HL-60/S4 treated with retinoic acid at 250 ng/mL for 4 days and 3 days (cell line): ENCODE results near the gene GRAMD4.
"Not testable (repeated sequence)": the region's sequence is repeated elsewhere in the genome, so short reads cannot be mapped to it uniquely, and the experiment has no call there.

Experiments used
- in situ Hi-C: fragments of 300-500 bp; cut with MboI; formaldehyde crosslinking; loops from 2 replicates; pipeline ENCODE4 v1.7.0; 2022; ENCODE audit warnings: low sequenced_read_pairs

GRAMD4 gene

DNA sequence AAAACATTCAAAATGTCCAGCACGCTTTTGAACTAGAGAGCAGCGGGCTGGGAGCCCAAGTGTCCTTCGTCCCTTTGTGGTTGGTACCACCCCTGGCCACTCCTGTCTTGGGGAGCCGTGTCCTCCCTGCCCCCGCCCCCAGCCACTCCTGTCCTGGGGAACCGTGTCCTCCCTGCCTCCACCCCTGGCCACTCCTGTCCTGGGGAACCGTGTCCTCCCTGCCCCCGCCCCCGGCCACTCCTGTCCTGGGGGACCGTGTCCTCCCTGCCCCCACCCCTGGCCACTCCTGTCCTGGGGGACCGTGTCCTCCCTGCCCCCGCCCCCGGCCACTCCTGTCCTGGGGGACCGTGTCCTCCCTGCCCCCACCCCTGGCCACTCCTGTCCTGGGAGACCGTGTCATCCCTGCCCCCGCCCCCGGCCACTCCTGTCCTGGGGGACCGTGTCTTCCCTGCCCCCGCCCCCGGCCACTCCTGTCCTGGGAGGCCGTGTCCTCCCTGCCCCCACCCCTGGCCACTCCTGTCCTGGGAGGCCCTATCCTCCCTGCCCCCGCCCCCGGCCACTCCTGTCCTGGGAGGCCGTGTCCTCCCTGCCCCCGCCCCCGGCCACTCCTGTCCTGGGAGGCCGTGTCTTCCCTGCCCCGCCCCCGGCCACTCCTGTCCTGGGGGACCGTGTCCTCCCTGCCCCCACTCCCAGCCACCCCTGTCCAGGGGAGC is 14.9 kb downstream of the GRAMD4 start:
- in situ Hi-C loops = not testable (repeated sequence)

DNA sequence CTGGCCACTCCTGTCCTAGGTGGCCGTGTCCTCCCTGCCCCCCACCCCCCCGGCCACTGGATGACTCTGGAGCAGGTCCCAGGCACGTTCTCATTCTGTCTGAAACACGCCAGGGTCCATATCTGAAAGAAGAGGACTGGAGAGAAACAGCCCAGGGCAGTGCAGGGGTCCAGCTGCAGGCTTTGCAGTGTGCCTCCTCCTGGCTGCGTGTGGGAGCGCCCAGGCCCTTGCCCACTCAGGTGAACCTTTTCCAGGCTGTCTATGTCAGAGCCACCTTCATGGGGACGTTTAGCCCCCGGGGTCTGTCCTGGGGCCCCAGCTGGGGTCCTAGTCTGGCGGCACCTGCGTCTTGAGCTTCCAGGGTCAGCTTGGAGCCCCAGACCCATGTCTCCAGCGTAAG is 15.6 kb downstream of the GRAMD4 start:
- in situ Hi-C loops = no loop called here

DNA sequence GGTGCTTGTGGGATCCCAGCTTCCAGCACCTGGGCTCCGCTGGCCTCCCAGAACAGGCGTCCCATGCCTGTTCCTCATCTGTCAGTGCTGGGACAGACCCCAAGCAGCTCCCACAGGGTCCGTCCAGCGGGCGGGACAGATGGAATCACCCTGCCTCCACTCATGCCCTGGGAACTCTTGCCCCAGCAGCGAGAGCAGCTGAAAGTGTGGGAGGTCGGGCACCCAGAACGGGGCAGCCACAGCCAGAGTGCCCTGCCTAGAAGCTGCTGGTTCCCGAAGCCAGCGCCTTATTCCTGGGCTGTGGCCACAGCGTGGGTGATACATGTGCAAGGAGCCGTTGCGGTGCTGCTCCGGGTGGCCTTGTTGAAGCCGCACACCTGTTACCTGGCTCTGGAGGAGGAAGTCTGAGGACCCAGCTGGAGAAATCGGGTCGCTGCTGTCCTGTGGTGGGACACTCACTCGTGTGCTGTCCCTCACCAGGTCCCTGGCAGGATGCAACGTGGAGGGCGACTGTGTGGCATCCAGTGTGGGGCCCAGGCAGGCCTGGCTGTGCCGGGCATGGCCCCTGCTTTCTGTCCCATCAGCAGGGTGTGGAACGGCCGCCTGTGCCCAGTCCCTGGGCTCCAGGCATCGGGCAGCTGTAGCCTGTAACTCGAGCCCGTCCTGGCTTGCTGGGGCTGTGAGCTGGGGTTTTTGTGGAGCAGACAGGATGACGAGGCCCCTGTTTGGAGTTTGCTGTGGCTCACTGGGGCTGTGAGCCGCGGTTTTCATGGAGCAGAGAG is 16.2 kb downstream of the GRAMD4 start:
- in situ Hi-C loops = no loop called here

DNA sequence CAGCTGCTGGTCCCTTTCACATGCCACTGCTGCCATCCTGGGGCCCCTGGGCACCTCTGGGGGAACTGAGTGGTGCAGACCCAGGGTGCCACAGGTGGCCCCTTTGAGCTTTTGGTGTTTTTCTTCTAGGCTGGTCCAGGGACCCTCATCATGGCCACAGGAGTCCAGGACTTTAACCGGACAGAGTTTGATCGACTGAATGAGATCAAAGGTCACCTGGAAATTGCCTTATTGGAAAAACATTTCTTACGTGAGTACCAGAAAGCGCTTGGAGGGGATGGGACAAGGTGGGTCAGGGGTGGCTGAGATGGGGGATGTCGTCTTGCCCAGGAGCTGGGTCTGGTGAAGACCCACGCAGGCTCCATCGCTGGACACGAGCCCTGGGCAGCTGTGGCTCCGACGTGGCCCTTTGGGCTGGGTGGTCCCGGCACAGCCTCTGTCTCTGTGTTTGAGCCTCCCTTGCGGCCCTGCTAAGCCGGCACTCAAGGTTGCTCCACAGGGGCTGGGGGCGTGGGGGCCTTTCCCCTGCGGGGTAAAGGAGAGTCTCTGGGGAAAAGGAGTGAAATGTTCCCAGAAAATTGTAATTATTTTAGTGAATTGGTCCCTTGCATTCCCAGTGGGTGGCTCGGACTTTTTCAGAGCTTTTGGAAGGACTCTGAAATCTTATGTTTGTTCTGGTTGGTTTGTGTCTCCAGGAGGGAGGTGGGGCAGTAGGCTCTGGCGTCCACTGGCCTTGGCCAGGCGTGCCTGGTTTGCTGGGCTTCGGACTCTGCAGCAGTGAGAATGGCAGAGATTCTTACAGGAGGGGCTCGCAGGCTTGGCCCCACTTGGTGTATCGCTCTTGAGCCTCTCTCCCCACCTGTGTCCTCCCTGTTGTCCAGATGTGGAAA is 17.8 kb downstream of the GRAMD4 start:
- in situ Hi-C loops = no loop called here

DNA sequence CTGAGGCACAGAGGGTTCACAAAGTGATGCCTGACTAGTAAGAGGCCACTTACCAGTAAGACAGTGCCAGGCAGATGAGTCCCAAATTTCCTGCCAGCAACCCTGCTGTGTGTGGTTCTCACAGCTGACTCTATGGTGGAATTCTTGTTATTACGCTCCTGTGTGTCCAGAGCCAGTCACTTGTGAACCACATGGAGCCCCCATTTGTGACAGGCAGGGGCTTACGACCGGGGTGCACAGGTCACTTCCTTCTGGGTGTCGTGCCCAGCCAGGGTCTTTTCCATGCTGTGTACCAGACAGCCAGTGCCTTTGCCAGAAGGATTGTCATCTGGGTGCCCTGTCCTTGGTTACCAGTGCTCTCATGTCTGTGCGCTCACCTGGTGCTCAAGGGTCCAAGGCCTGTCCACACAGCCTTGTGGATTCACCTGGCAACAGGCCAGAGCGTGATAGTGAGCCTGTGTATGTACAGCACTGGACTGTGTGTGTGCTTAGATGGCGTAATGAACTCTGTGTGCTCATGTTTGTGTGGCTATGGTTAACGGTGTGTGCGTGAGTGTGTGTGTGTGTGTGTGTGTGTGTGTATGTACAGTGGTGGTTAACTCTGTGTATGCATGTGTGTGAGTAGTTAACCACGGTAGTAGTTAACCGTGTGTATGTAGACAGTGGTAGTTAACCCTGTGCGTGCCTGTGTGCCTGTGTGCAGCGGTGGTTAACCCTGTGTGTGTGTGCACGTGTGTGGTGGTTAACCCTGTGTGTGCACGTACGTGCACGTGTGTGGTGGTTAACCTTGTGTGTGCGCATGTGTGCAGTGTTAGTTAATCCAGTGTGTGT is 18.6 kb downstream of the GRAMD4 start:
- in situ Hi-C loops = no loop called here

DNA sequence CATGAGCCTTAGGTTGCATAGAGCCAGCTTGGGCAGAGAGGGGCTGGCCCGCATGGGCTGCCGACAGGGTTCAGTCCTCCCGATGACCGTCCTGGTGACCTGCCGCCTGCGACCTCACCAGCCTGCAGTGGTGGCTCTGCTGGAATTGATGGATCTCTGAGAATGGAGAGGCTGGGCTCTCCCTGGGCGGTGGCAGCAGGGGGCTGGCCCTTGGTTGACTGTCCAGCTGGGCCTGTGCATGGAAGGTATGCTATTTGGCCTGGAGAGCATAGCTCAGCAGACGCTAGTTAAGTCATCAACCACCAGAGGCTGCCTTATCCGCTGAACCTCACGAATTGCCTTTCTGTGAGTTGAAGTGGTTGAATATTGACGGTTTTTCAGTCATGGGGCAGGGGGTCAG is 19.7 kb downstream of the GRAMD4 start:
- in situ Hi-C loops = no loop called here

DNA sequence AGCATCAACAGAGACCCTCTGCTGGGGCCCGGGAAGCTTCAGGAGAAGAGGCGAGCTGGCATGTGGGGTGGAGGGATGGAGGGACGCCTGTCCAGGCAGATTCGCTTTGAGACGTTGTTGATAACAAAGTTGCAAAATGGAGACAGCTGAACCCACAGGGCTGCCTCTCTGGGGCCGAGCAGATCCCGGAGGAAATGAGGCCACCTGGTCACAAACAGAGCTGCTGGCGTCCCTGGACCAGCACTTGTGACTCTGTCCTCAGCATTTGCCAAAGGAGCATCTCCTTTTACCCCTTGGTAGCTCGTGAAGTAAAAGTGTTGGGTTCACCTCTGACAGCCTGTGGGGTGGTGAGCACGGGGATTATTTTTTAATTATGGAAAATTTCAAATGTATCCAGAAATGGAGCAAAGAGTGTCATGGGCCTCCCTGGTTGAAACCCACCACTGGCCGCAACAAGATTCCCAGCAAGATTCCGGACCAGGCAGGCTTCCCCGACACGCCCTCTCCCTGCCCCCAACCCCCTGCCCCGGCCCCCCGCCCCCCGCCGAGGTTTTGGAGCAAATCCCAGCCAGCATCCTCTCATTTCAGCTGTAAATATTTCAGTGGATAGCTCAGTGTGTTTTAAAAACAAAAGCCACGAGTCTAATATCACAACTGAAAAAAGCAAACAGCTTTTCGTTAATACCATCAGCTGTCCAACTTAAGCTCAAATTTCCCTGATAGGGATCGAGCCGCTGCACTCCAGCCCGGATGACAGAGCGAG is 20.3 kb downstream of the GRAMD4 start:
- in situ Hi-C loops = no loop called here

DNA sequence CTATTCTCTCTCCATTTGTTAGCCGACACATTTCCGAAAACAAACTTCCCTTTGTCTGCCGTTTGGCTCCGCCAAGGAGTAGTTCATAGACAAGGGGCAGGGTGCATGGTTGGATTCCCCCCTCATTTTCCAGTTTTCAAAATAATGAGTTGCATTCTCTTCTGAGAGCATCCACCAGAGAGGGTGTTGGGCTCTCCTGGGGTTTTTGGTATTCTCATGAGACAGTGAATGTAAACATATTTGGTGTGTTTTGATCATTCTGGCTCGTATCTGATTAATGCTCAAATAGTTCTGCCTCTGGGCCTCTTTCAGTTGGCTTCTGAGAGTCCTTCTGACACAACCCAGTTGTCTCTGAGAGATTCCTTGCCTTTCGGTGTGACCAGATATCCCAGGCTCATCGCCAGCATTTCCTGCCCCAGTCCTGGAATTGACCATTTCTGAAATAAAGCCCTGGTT is 21.7 kb downstream of the GRAMD4 start:
- in situ Hi-C loops = no loop called here

DNA sequence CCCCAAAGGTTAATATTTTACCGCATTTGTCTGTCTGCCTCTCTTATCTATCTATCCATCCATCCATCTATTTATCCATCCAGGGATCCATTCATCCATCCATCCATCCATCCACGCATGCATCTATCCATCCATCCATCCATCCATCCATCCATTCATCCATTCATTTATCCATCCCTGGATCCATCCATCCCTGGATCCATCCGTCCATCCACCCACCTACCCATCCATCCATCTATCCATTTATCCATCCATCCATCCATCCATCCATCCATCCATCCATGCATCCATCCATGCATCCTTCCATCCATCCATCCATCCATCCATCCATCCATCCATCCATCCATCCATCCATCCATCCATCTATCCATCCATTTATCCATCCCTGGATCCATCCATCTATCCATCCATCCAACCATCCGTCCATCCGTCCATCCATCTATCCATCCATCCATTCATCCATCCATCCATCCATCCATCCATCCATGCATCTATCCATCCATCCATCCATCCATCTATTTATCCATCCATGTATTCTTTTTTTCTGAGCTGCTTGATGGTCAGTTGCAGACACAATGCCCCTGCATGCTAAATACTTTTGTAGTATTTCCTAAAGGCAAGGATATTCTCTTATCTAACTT is 22.8 kb downstream of the GRAMD4 start:
- in situ Hi-C loops = not testable (repeated sequence)

DNA sequence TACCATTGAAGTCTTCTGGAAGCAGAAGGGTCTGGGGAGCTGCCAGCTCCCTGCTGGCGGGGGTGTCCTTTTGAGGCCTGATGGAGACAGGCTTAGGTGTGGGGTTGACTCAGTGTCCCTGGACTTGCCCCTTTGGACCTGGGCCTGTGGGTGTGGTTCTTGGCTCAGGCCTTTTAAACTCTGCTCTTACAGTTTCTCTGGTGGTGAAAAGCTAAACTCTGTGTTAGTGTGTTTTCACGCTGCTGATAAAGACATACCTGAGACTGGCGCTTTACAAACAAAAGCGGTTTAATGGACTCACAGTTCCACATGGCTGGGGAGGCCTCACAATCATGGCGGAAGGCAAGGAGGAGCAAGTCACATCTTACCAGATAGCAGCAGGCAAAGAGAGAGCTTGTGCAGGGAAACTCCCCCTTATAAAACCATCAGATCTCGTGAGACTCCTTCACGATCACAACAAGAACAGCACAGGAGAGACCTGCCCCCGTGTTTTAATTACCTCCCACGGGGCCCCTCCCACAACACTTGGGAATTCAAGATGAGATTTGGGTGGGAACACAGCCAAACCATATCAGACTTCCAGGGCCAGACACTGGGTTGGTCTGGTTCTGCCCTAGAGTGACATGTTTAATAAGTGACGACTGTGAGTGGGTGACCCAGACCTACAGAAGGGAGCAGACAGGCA is 26.5 kb downstream of the GRAMD4 start:
- in situ Hi-C loops = no loop called here

DNA sequence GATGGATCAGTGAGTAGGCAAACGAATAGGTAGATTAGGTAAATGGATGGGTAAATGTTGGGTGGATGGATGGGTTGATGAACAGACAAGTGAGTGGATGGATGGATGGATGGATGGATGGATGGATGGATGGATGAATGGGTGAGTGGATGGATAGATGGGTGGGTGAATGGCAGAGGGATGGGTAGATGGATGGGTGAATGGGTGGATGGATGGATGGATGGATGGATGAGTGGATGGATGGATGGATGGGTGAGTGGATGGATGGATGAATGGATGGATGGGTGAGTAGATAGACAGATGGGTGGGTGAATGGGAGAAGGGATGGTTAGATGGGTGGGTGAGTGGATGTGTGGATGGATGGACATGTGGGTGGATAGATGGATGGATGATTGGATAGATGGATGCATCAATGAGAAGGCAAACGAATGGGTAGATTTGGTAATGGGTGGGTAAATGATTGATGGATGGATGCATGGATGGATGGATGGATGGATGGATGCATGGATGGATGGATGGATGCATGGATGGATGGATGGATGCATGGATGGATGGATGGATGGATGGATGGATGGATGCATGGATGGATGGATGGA is 28.1 kb downstream of the GRAMD4 start:
- in situ Hi-C loops = not testable (repeated sequence)

DNA sequence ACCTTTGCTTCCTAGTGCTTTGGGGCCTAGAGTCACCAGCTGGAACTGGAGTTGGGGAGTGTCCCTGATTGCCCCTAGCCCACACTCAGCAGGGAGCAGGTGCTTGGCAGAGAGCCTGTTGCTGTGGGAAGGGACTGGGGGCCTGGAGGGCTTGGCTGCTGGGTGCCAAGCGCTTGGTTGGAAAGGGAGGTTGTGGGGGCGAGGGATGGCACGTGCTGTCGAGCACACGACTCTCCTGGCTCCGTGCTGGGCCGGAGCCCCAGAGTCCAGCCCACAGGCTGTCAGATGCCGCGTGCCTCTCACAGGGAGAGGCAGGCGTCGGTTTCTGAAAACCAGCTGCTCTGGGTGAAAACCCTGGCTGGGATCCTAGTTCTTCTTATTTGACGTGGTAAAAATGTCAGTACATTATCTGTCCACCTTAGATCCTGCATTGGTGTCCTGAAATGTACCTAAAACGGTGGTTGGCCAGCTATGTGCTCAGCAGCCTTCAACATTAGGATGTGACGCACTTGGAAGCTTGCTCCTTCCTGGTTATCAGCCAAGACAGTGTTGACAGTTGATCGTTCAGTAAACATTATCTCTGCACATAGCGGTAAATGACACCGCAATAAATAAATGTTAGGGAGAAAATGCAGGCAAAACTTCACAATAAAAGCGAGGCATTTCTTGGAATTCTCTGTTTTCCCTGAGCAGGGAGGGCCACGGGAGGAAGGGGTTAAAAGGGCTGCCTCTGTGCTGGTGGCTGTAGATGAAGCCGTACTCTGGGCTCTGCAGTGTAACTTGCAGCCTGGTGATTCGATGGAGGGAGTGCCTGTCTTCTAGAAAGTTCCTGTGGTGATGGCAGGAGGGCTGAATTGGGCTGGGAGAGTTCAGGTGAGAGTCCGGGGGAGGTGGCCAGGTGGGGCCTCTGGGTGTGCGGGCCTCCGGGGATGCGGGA is 29.2 kb downstream of the GRAMD4 start:
- in situ Hi-C loops = no loop called here

DNA sequence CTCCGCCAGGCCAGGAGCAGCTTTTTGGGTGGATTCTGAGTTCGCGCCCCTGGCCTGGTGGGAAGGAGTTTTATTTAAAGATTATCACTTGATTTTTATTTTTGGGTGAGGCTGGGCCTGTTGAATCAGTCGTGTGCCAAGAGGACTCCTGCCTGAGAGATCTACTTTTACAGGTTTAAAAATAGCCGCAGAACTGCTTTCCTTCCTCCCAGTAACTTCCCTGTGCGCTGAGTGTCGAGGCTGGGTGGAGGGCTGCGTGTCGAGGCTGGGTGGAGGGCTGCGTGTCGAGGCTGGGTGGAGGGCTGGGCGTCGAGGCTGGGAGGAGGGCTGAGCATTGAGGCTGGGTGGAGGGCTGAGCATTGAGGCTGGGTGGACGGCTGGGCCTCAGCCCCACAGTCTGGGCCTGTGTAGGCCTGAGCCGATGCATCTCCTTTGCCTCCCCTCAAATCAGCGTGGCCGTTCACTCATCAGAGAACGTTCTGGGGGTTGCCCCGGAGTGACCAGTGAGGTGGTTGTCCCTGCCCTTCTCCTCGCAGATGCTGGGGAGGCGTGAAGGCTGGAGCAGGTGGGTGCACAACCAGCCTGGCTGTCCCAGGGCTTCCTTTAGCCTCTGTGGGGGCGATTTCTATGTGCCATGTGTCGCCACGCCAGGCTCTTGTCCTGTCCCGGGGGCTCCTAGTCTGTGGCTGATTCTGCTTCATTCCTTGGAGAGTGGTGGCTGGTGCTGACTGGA is 30.1 kb downstream of the GRAMD4 start:
- in situ Hi-C loops = no loop called here

DNA sequence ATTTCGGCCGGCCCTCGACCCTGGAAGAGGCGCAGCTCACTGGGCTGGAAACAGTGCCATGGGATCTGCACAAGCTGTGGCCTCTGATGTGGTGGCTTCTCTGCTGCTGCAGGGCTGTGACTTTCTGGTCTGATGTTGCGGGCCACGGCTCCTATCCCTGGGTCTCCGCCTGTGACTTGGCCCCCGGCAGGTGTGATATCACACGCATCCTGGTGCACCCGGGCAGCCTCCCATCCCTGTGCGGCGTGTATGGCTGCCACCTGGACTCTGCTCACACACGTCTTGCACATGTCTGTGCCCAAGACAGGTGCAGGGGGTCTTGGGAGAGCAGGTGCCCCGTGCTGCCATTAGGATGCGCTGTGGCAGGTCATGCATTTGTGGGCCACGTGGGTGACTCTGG is 31.1 kb downstream of the GRAMD4 start:
- in situ Hi-C loops = no loop called here

DNA sequence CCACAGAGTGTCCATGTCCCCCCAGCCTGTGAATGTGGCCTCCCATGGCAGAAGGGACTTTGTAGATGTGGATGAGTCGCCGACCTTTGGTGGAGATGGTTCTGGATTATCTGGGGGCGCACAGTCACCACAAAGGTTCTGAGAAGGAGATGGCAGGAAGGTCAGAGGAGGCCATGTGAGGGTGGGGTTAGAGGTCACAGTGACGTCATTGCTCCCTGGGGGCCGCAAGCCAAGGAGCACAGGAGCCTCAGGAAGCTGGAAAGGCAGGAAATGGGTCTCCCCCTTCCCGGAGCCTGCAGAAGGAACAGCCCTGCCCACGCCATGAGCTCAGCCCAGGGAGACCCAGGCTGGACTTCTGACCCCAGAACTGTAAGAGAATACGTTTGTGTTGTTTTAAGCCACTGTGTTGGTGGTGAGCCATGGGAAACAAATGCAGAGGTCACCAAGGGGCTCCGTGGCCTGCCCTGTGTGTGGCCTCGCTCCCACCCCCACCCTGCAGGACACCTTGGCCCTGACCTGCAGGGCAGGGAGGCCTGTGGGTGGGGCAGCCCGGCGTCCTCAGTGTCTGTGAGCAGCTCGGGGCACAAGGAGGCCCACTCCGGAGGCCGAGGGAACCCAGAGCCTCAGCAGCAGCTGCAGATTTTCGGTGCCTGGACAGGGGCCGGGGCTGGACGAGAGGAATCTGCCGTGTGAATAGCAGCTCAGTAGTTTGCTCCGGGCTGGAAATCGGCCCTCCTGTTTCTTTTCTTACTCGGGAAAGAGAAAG is 32.1 kb downstream of the GRAMD4 start:
- in situ Hi-C loops = no loop called here

DNA sequence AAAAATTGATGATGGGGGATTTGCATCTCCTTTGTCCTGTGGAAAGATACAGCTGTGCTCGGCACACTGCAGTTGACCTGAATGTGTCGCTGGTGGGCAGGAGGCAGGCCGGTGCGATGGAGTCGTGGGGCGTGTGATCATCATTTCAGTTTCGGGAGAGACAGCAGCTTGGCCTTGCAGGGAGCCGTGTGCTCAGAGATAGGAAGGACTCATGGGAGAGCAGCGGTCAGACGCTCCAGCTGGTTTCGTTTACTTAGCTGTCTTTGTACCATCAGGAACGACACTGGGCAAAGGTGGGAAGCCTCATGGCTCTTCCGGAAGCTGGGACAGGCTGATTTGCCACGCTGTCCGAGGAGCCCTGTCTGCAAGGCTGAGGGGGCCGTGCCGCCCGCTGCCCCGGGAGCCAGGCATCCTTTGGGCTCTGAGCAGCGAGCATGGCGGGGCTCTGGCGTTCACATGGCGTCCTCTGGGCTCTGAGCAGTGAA is 32.7 kb downstream of the GRAMD4 start:
- in situ Hi-C loops = no loop called here
